C4-2B (cell line): Measurements from ENCODE around the gene ORM2.

ENCODE experiments used
- CTCF ChIP-seq: fragments of 450-650 bp; conservative IDR thresholded peaks from 2 replicates; pipeline ENCODE4 v1.5.1; 2017; ENCODE audit warnings: mild to moderate bottlenecking
- ZFX ChIP-seq: fragments of 450-650 bp; IDR thresholded peaks from 2 replicates; pipeline ENCODE4 v1.6.1; 2017

- no peak for TF ChIP-seq CTCF
- TF ChIP-seq ZFX, result no peak
These were observed 14.0 kb downstream of the ORM2 start for GRCh38 chr9:114343471-114344187.
